ENCODE results near the gene ADCY9. TPM values are rescaled to one million over a fixed set of nuclear protein-coding genes. Genes with fewer than 3 reads are reported as not detected.
"Not testable (repeated sequence)": the region's sequence is repeated elsewhere in the genome, so short reads cannot be mapped to it uniquely, and the experiment has no call there.

Gene ADCY9
- total and polyA plus RNA-seq, 3 experiments from 2014 or later, result 1.2 to 9.2 (median 8.2) TPM

- no peak for DNase-seq
- Mint-ChIP-seq H3K27me3 (peaks cover 24 to 35% of the 10 kb centered on the region in 2 donors), H3K4me3 (no peak overlapping the region), H3K27ac (no peak overlapping the region), H3K4me1 (peaks cover 19 to 32% (median 28%) of the 10 kb centered on the region in 3 donors), H3K36me3 (peaks cover 0 to 3% (median 1%) of the 10 kb centered on the region in 3 donors), H3K9me3 (no peaks in the 10 kb centered on the region)
- Histone ChIP-seq H3K4me3 (ENCODE audit: low read length) (no peak overlapping the region), H3K9me3 (ENCODE audit: low read length) (no peaks in the 10 kb centered on the region), H3K27ac (ENCODE audit: low read depth, low read length) (no peak overlapping the region), H3K36me3 (ENCODE audit: insufficient read depth, low read length) (no peaks in the 10 kb centered on the region), H3K4me1 (ENCODE audit: insufficient read depth, low read length) (peaks cover 17% of the 10 kb centered on the region), H3K27me3 (ENCODE audit: insufficient read depth, low read length, poor library complexity, severe bottlenecking) (peaks cover 6% of the 10 kb centered on the region)
- ChIA-PET CTCF (no interaction called here), POLR2A (no interaction called here)
Observed at GRCh38 chr16:3959148-3959547, 157.1 kb downstream of the ADCY9 start.

GRCh38 chr16:3957344-3957980, 158.8 kb downstream of the ADCY9 start:
- CTCF ChIA-PET, result interaction anchor here (1.0 kb wide), 1 partner anchor 18 kb away, joined by 3 read pairs; no protein-coding TSS in a partner anchor
- Mint-ChIP-seq H3K27me3 (peaks cover 18 to 46% of the 10 kb centered on the region in 2 donors), H3K36me3 (peaks cover 0 to 3% (median 0%) of the 10 kb centered on the region in 3 donors), H3K4me1 (peaks cover 4 to 15% (median 11%) of the 10 kb centered on the region in 3 donors), H3K27ac (no peak overlapping the region), H3K9me3 (no peaks in the 10 kb centered on the region), H3K4me3 (no peak overlapping the region)
- peaks cover 7% of the 10 kb centered on the region for H3K27me3 ChIP-seq (ENCODE audit: insufficient read depth, low read length, poor library complexity, severe bottlenecking)
- POLR2A ChIA-PET, result no interaction called here
- no peak overlapping the region for H3K27ac ChIP-seq (ENCODE audit: low read depth, low read length)
- peaks cover 5% of the 10 kb centered on the region for H3K4me1 ChIP-seq (ENCODE audit: insufficient read depth, low read length)
- no peak for DNase-seq
- no peak overlapping the region for H3K4me3 ChIP-seq (ENCODE audit: low read length)
- H3K36me3 ChIP-seq (ENCODE audit: insufficient read depth, low read length), result no peaks in the 10 kb centered on the region
- H3K9me3 ChIP-seq (ENCODE audit: low read length), result no peaks in the 10 kb centered on the region

- Histone ChIP-seq H3K4me1 (ENCODE audit: insufficient read depth, low read length) (no peaks in the 10 kb centered on the region), H3K4me3 (ENCODE audit: low read length) (no peak overlapping the region), H3K9me3 (ENCODE audit: low read length) (no peaks in the 10 kb centered on the region), H3K27me3 (ENCODE audit: insufficient read depth, low read length, poor library complexity, severe bottlenecking) (peaks cover 7% of the 10 kb centered on the region), H3K36me3 (ENCODE audit: insufficient read depth, low read length) (no peaks in the 10 kb centered on the region), H3K27ac (ENCODE audit: low read depth, low read length) (no peak overlapping the region)
- peak overlapping the region in 1 of 8 donors; percentile 58 for H3K27ac Mint-ChIP-seq
- peaks cover 0 to 3% (median 0%) of the 10 kb centered on the region in 3 donors for H3K36me3 Mint-ChIP-seq
- no peak for DNase-seq
- no peak overlapping the region for H3K4me3 Mint-ChIP-seq
- peaks cover 28 to 53% of the 10 kb centered on the region in 2 donors for H3K27me3 Mint-ChIP-seq
- ChIA-PET POLR2A (no interaction called here), CTCF (no interaction called here)
- H3K4me1 Mint-ChIP-seq, result peaks cover 0 to 2% (median 0%) of the 10 kb centered on the region in 3 donors
- H3K9me3 Mint-ChIP-seq, result no peaks in the 10 kb centered on the region
Observed at GRCh38 chr16:3954411-3954921, 161.8 kb downstream of the ADCY9 start.

- H3K27ac Mint-ChIP-seq, result no peak overlapping the region
- peaks cover 7% of the 10 kb centered on the region for H3K27me3 ChIP-seq (ENCODE audit: insufficient read depth, low read length, poor library complexity, severe bottlenecking)
- H3K4me3 Mint-ChIP-seq, result no peak overlapping the region
- H3K4me1 ChIP-seq (ENCODE audit: insufficient read depth, low read length), result no peaks in the 10 kb centered on the region
- peaks cover 32 to 53% of the 10 kb centered on the region in 2 donors for H3K27me3 Mint-ChIP-seq
- peaks cover 0 to 2% (median 0%) of the 10 kb centered on the region in 5 donors for H3K9me3 Mint-ChIP-seq
- no peaks in the 10 kb centered on the region for H3K36me3 ChIP-seq (ENCODE audit: insufficient read depth, low read length)
- ChIA-PET POLR2A (no interaction called here), CTCF (no interaction called here)
- H3K9me3 ChIP-seq (ENCODE audit: low read length), result no peaks in the 10 kb centered on the region
- H3K27ac ChIP-seq (ENCODE audit: low read depth, low read length), result no peak overlapping the region
- peaks cover 0 to 3% (median 0%) of the 10 kb centered on the region in 3 donors for H3K36me3 Mint-ChIP-seq
- no peak overlapping the region for H3K4me3 ChIP-seq (ENCODE audit: low read length)
- H3K4me1 Mint-ChIP-seq, result peaks cover 0 to 2% (median 0%) of the 10 kb centered on the region in 3 donors
- no peak for DNase-seq
Observed at GRCh38 chr16:3953728-3954410, 162.4 kb downstream of the ADCY9 start.

- CTCF ChIA-PET, result interaction anchor here (1.2 kb wide), 1 partner anchor 301 kb away, joined by 3 read pairs; no protein-coding TSS in a partner anchor
- no peak overlapping the region for H3K27ac ChIP-seq (ENCODE audit: low read depth, low read length)
- H3K9me3 Mint-ChIP-seq, result peaks cover 0 to 2% (median 0%) of the 10 kb centered on the region in 5 donors
- POLR2A ChIA-PET, result no interaction called here
- peaks cover 7% of the 10 kb centered on the region for H3K27me3 ChIP-seq (ENCODE audit: insufficient read depth, low read length, poor library complexity, severe bottlenecking)
- H3K4me1 Mint-ChIP-seq, result peaks cover 0 to 2% (median 0%) of the 10 kb centered on the region in 3 donors
- H3K27me3 Mint-ChIP-seq, result peaks cover 32 to 52% of the 10 kb centered on the region in 2 donors
- H3K4me3 Mint-ChIP-seq, result no peak overlapping the region
- H3K4me3 ChIP-seq (ENCODE audit: low read length), result no peak overlapping the region
- H3K9me3 ChIP-seq (ENCODE audit: low read length), result no peaks in the 10 kb centered on the region
- no peaks in the 10 kb centered on the region for H3K4me1 ChIP-seq (ENCODE audit: insufficient read depth, low read length)
- no peaks in the 10 kb centered on the region for H3K36me3 ChIP-seq (ENCODE audit: insufficient read depth, low read length)
- DNase-seq, result no peak
- no peak overlapping the region for H3K27ac Mint-ChIP-seq
- H3K36me3 Mint-ChIP-seq, result peaks cover 0 to 7% (median 0%) of the 10 kb centered on the region in 3 donors
Observed at GRCh38 chr16:3952737-3953131, 163.5 kb downstream of the ADCY9 start.

GRCh38 chr16:3951861-3952736, 164.1 kb downstream of the ADCY9 start:
- POLR2A ChIA-PET, result no interaction called here
- H3K4me1 ChIP-seq (ENCODE audit: insufficient read depth, low read length), result no peaks in the 10 kb centered on the region
- Mint-ChIP-seq H3K4me3 (no peak overlapping the region), H3K9me3 (peaks cover 0 to 2% (median 0%) of the 10 kb centered on the region in 5 donors), H3K27ac (peak overlapping the region in 1 of 8 donors; percentile 74), H3K4me1 (peaks cover 0 to 2% (median 0%) of the 10 kb centered on the region in 3 donors), H3K36me3 (peaks cover 0 to 7% (median 0%) of the 10 kb centered on the region in 3 donors), H3K27me3 (peaks cover 31 to 46% of the 10 kb centered on the region in 2 donors)
- no peak overlapping the region for H3K4me3 ChIP-seq (ENCODE audit: low read length)
- no peaks in the 10 kb centered on the region for H3K36me3 ChIP-seq (ENCODE audit: insufficient read depth, low read length)
- CTCF ChIA-PET, result interaction anchor here (1.2 kb wide), 1 partner anchor 302 kb away, joined by 3 read pairs; no protein-coding TSS in a partner anchor
- H3K9me3 ChIP-seq (ENCODE audit: low read length), result no peaks in the 10 kb centered on the region
- peaks cover 3% of the 10 kb centered on the region for H3K27me3 ChIP-seq (ENCODE audit: insufficient read depth, low read length, poor library complexity, severe bottlenecking)
- no peak for DNase-seq
- no peak overlapping the region for H3K27ac ChIP-seq (ENCODE audit: low read depth, low read length)

GRCh38 chr16:3951380-3951779, 164.9 kb downstream of the ADCY9 start:
- H3K36me3 ChIP-seq (ENCODE audit: insufficient read depth, low read length); H3K27me3 ChIP-seq (ENCODE audit: insufficient read depth, low read length, poor library complexity, severe bottlenecking); H3K9me3 Mint-ChIP-seq; H3K27ac ChIP-seq (ENCODE audit: low read depth, low read length); H3K4me1 Mint-ChIP-seq; H3K4me3 ChIP-seq (ENCODE audit: low read length); H3K36me3 Mint-ChIP-seq; H3K9me3 ChIP-seq (ENCODE audit: low read length); H3K4me3 Mint-ChIP-seq; H3K4me1 ChIP-seq (ENCODE audit: insufficient read depth, low read length); CTCF ChIA-PET; DNase-seq: not testable (repeated sequence)
- Mint-ChIP-seq H3K27ac (peak overlapping the region in 1 of 8 donors; percentile 74), H3K27me3 (peaks cover 29 to 41% of the 10 kb centered on the region in 2 donors)
- POLR2A ChIA-PET, result interaction anchor here (0.7 kb wide), 1 partner anchor 199 kb away, joined by 5 read pairs; no protein-coding TSS in a partner anchor

All from CD8-positive, alpha-beta memory T cell (primary cell).